Ishikawa (cell line): ENCODE data around the gene LRTM2.

Experiments
- CEBPB ChIP-seq: IDR thresholded peaks from 2 replicates; pipeline ENCODE4 v1.6.1; 2012
- CREB1 ChIP-seq: IDR thresholded peaks from 2 replicates; pipeline ENCODE4 v1.6.1; 2012; ENCODE audit warnings: low read depth
- EGR1 ChIP-seq: IDR thresholded peaks from 2 replicates; pipeline ENCODE4 v1.6.1; 2012
- EP300 ChIP-seq: IDR thresholded peaks from 2 replicates; pipeline ENCODE4 v1.6.1; 2012; ENCODE audit warnings: borderline replicate concordance
- FOXM1 ChIP-seq: IDR thresholded peaks from 2 replicates; pipeline ENCODE4 v1.6.1; 2012; ENCODE audit warnings: low read depth, borderline replicate concordance
- NFIC ChIP-seq: IDR thresholded peaks from 2 replicates; pipeline ENCODE4 v1.6.1; 2012
- RAD21 ChIP-seq: IDR thresholded peaks from 2 replicates; pipeline ENCODE4 v1.6.1; 2012; ENCODE audit warnings: low read depth
- REST ChIP-seq: IDR thresholded peaks from 2 replicates; pipeline ENCODE4 v1.6.1; 2012; ENCODE audit warnings: low read depth, mild to moderate bottlenecking
- TAF1 ChIP-seq: IDR thresholded peaks from 2 replicates; pipeline ENCODE4 v1.6.1; 2012; ENCODE audit warnings: low read depth, mild to moderate bottlenecking
- TCF12 ChIP-seq: IDR thresholded peaks from 2 replicates; pipeline ENCODE4 v1.6.1; 2012; ENCODE audit warnings: low read depth
- TEAD4 ChIP-seq: IDR thresholded peaks from 2 replicates; pipeline ENCODE4 v1.6.1; 2012
- YY1 ChIP-seq: IDR thresholded peaks from 2 replicates; pipeline ENCODE4 v1.6.1; 2012; ENCODE audit warnings: low read depth
- ZBTB7A ChIP-seq: IDR thresholded peaks from 2 replicates; pipeline ENCODE4 v1.6.1; 2012; ENCODE audit warnings: low read depth
- TF ChIP-seq, protein P1 (sequence below): IDR thresholded peaks from 2 replicates; pipeline ENCODE4 v1.6.1; 2012

DNA sequence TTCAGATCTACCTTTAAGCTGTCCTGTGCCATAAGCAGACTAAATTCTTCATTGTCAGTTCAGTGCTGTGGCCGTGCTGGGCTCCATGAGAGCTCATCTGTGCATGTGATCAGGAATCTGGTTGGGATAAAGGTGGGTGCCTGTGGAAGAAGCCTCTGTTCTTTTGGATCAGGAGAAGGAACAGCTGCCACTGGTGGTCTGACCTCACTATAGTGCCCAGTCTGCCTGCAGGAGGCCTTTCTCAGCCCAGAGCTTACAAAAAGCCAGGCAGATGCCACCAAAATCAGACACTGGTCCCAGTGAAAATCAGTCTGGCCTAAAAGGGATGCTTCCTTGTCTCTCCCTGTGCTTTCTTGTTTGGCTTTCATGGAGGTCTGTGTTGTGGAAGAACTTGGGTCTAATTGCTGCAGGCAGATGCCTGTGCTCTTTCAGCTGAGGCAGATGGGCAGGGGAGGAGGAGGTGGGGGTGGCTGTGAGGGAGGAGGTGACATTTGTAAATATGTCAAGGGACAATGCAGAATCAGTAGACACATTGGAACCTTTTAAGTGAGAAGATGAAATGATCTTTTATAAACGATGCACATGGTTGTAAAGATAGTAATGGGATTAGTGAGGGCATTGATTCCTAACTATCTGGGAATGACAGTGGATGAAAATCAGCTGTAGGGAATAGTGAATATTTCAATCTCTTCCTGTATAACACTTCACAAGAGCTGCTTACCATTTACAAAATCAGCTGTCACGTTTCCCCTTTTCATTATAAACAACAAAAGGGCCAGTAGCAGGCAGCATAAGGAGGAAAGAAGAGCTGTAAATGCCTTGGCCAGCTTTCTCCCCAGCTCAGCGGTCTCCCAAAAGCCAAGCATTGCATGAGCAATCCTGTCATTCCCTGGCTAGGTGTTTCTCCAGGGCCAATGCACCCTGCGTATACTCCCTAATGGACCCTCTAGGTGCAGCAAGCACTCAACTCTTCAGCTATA, 53.5 kb downstream of the LRTM2 start:
- no peak for TF ChIP-seq RAD21
- TF ChIP-seq TEAD4: no peak
- TF ChIP-seq REST: no peak
- no peak for TF ChIP-seq EP300
- TF ChIP-seq FOXM1: no peak
- TF ChIP-seq CREB1: no peak
- no peak for TF ChIP-seq TAF1
- TF ChIP-seq, protein P1, sequence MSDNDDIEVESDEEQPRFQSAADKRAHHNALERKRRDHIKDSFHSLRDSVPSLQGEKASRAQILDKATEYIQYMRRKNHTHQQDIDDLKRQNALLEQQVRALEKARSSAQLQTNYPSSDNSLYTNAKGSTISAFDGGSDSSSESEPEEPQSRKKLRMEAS: no peak
- no peak for TF ChIP-seq CEBPB
- TF ChIP-seq NFIC: no peak
- no peak for TF ChIP-seq ZBTB7A
- TF ChIP-seq TCF12: no peak
- TF ChIP-seq EGR1: no peak
- no peak for TF ChIP-seq YY1
